ENCODE measurements around the gene ATE1.

The ATE1 gene

DNA sequence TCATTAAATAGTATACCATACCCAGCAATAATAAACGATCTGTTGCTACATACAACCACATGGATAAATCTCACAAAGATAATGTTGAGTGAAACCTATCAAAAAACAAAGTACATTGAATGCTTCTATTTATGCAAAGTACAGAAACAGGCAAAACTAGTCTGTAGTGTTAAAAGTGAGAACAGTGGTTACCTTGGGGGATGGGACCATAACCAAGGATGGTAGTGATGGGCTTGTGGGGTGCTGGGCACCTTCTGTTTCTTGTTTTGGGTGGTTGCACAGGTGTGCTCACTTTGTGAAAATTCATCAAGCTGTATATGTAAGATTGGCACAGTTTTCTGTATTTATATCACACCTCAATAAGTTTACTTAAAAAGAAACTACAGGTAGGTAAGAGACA lies 105.7 kb downstream of the ATE1 start:
- Histone ChIP-seq H4K20me1 (ENCODE audit: insufficient read depth, low read length) (no peaks in the 10 kb centered on the region), H3K36me3 (replicated peaks; ENCODE audit: low read depth, low read length) (no peaks in the 10 kb centered on the region), H3K27ac (ENCODE audit: low read length) (no peak overlapping the region), H3K4me1 (ENCODE audit: low read length) (0 out of 2 replicates have a peak, but pooled peaks cover 5% of the 10 kb centered on the region), H3K9ac (ENCODE audit: low read length) (no peak overlapping the region), H3K27me3 (ENCODE audit: low read depth, low read length) (no peaks in the 10 kb centered on the region), H3K79me2 (ENCODE audit: low read length) (no peaks in the 10 kb centered on the region), H3K4me2 (ENCODE audit: low read length) (no peak overlapping the region), H3K4me3 (ENCODE audit: low read length) (no peak overlapping the region), H2AFZ (ENCODE audit: low read depth, low read length) (no peak overlapping the region), H3K9me3 (ENCODE audit: insufficient read depth, low read length) (no peaks in the 10 kb centered on the region)
- no peak for TF ChIP-seq EZH2phosphoT487 (IDR thresholded peaks at IDR 0.05; ENCODE audit: low read depth)
- TF ChIP-seq, protein P1, sequence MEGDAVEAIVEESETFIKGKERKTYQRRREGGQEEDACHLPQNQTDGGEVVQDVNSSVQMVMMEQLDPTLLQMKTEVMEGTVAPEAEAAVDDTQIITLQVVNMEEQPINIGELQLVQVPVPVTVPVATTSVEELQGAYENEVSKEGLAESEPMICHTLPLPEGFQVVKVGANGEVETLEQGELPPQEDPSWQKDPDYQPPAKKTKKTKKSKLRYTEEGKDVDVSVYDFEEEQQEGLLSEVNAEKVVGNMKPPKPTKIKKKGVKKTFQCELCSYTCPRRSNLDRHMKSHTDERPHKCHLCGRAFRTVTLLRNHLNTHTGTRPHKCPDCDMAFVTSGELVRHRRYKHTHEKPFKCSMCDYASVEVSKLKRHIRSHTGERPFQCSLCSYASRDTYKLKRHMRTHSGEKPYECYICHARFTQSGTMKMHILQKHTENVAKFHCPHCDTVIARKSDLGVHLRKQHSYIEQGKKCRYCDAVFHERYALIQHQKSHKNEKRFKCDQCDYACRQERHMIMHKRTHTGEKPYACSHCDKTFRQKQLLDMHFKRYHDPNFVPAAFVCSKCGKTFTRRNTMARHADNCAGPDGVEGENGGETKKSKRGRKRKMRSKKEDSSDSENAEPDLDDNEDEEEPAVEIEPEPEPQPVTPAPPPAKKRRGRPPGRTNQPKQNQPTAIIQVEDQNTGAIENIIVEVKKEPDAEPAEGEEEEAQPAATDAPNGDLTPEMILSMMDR (IDR thresholded peaks at IDR 0.05; ENCODE audit: low read depth, low read length): no peak

DNA sequence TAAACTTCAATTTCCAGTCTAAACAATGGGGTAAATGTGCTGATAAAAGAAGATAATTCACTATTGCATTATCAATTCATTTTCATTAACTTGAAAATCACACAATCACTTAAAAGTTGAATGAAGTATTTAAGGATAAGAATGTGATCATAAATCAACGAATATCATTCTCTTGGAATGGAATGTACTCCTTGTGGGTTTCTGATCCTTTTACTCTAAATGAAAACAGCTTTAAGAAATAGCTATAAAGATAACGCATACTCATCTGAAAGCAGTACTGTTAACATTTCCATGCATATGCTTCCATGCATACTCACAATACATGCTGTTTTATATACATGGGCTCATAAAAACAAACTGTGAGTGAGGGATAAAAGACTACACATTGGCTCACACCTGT lies 108.8 kb downstream of the ATE1 start:
- Histone ChIP-seq H3K4me1 (ENCODE audit: low read length) (0 out of 2 replicates have a peak, but pooled peaks cover 5% of the 10 kb centered on the region), H3K79me2 (ENCODE audit: low read length) (no peaks in the 10 kb centered on the region), H3K4me2 (ENCODE audit: low read length) (no peak overlapping the region), H4K20me1 (ENCODE audit: insufficient read depth, low read length) (no peaks in the 10 kb centered on the region), H3K9me3 (ENCODE audit: insufficient read depth, low read length) (no peaks in the 10 kb centered on the region), H2AFZ (ENCODE audit: low read depth, low read length) (no peak overlapping the region), H3K4me3 (ENCODE audit: low read length) (no peak overlapping the region), H3K27me3 (ENCODE audit: low read depth, low read length) (no peaks in the 10 kb centered on the region), H3K9ac (ENCODE audit: low read length) (no peak overlapping the region), H3K27ac (ENCODE audit: low read length) (no peak overlapping the region), H3K36me3 (replicated peaks; ENCODE audit: low read depth, low read length) (no peaks in the 10 kb centered on the region)
- TF ChIP-seq, protein P1 (IDR thresholded peaks at IDR 0.05; ENCODE audit: low read depth, low read length): no peak
- TF ChIP-seq EZH2phosphoT487 (IDR thresholded peaks at IDR 0.05; ENCODE audit: low read depth): no peak

DNA sequence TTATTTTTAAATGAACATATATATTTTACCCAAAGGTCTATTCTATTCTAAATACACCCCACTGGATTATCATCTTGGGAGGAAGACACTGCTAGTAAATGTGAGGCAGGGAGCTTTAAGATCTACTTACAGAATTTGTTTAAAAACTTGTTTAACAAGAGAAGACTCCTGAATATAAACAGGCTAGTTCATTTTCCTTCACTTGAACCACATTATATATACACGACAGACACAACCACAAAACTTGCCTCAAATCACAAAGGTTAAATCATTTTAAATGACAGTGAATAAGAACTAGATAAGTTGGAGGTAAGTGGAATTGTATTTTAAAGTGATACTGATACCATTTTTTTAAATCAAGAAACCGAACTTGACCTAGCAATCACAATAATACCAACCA lies 109.2 kb downstream of the ATE1 start:
- H3K9me3 ChIP-seq (ENCODE audit: insufficient read depth, low read length): no peaks in the 10 kb centered on the region
- TF ChIP-seq, protein P1 (IDR thresholded peaks at IDR 0.05; ENCODE audit: low read depth, low read length): no peak
- TF ChIP-seq EZH2phosphoT487 (IDR thresholded peaks at IDR 0.05; ENCODE audit: low read depth): no peak
- no peak overlapping the region for H3K4me3 ChIP-seq (ENCODE audit: low read length)
- H3K4me1 ChIP-seq (ENCODE audit: low read length): 0 out of 2 replicates have a peak, but pooled peaks cover 5% of the 10 kb centered on the region
- H2AFZ ChIP-seq (ENCODE audit: low read depth, low read length): no peak overlapping the region
- H4K20me1 ChIP-seq (ENCODE audit: insufficient read depth, low read length): no peaks in the 10 kb centered on the region
- no peak overlapping the region for H3K4me2 ChIP-seq (ENCODE audit: low read length)
- H3K36me3 ChIP-seq (replicated peaks; ENCODE audit: low read depth, low read length): no peaks in the 10 kb centered on the region
- no peak overlapping the region for H3K27ac ChIP-seq (ENCODE audit: low read length)
- H3K9ac ChIP-seq (ENCODE audit: low read length): no peak overlapping the region
- H3K79me2 ChIP-seq (ENCODE audit: low read length): no peaks in the 10 kb centered on the region
- no peaks in the 10 kb centered on the region for H3K27me3 ChIP-seq (ENCODE audit: low read depth, low read length)

DNA sequence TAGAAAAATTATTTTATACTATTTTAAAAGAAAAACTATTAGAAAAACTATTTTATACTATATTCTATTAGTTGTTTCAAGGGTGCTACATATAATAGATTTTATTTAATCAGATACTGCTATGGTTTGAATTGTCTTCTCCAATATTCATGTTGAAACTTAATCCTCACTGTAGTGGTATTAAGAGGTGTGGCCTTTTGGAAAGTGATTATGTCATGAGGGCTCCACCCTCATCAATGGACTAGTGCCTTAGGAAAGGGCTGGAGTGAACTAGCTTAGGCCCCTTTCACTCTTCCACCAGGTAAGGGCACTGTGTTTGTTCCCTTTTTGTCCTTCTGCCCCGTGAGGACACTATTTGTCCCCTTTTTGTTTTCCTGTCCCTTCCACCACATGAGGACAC lies 111.6 kb downstream of the ATE1 start:
- H3K27me3 ChIP-seq (ENCODE audit: low read depth, low read length): no peaks in the 10 kb centered on the region
- H4K20me1 ChIP-seq (ENCODE audit: insufficient read depth, low read length): no peaks in the 10 kb centered on the region
- TF ChIP-seq, protein P1 (IDR thresholded peaks at IDR 0.05; ENCODE audit: low read depth, low read length): no peak
- no peak for TF ChIP-seq EZH2phosphoT487 (IDR thresholded peaks at IDR 0.05; ENCODE audit: low read depth)
- no peaks in the 10 kb centered on the region for H3K4me1 ChIP-seq (ENCODE audit: low read length)
- no peaks in the 10 kb centered on the region for H3K36me3 ChIP-seq (replicated peaks; ENCODE audit: low read depth, low read length)
- H3K79me2 ChIP-seq (ENCODE audit: low read length): no peaks in the 10 kb centered on the region
- no peak overlapping the region for H3K27ac ChIP-seq (ENCODE audit: low read length)
- H3K9me3 ChIP-seq (ENCODE audit: insufficient read depth, low read length): no peaks in the 10 kb centered on the region
- no peak overlapping the region for H3K9ac ChIP-seq (ENCODE audit: low read length)
- no peak overlapping the region for H2AFZ ChIP-seq (ENCODE audit: low read depth, low read length)
- H3K4me3 ChIP-seq (ENCODE audit: low read length): no peak overlapping the region
- H3K4me2 ChIP-seq (ENCODE audit: low read length): no peak overlapping the region
